Naive thymus-derived CD4-positive, alpha-beta T cell (primary cell): Measurements from ENCODE around the gene OLR1. TPM values are rescaled to one million over a fixed set of nuclear protein-coding genes. Genes with fewer than 3 reads are reported as not detected.
"Not testable (repeated sequence)": the region's sequence is repeated elsewhere in the genome, so short reads cannot be mapped to it uniquely, and the experiment has no call there.

ENCODE experiments used
- ATAC-seq: fragments of 150-1000 bp; cut with Tn5 transposase; 2 replicates; pipeline ENCODE4 v1.10.0; 2021; ENCODE audit warnings: mild to moderate bottlenecking, moderate library complexity
- CTCF ChIA-PET: fragments of 350-600 bp; sonication (Branson Sonifier 250); formaldehyde crosslinking; loops from one replicate; lab custom pipeline; 2021; ENCODE audit warnings: antibody characterized with exemption; lab: Charles Lee
- POLR2A ChIA-PET: fragments of 350-600 bp; sonication (Branson Sonifier 250); formaldehyde crosslinking; loops from one replicate; lab custom pipeline; 2021; ENCODE audit warnings: antibody characterized with exemption, inconsistent platforms; lab: Charles Lee
- DNase-seq, 9 donors: peaks; one replicate each; pipeline versions ENCODE4 v3.0.0 to v3.0.0-alpha.2; 2020 to 2022; ENCODE audit warnings: mixed read lengths in 1 of 9
- H3K27ac ChIP-seq: one replicate; pipeline ENCODE4 v1.7.0; 2013; ENCODE audit warnings: mild to moderate bottlenecking, low read depth, low read length, moderate library complexity
- H3K27me3 ChIP-seq, 2 donors: one replicate each; pipeline ENCODE4 v1.7.0; 2013; ENCODE audit warnings: low read length in 2 of 2, mild to moderate bottlenecking in 2 of 2, moderate library complexity in 2 of 2; ENCODE audit not compliant: control insufficient read depth in 2 of 2, insufficient read depth in 2 of 2
- H3K36me3 ChIP-seq, 3 experiments: 1 replicate in 2 of 3; 2 replicates in 1 of 3; pipeline ENCODE4 v1.7.0; 2013; ENCODE audit warnings: low read length in 3 of 3, mild to moderate bottlenecking in 3 of 3, moderate library complexity in 1 of 3; ENCODE audit not compliant: insufficient read depth in 3 of 3, control insufficient read depth in 2 of 3
- H3K4me1 ChIP-seq, 2 donors: one replicate each; pipeline ENCODE4 v1.7.0; 2013; ENCODE audit warnings: low read length in 2 of 2, mild to moderate bottlenecking in 2 of 2, moderate library complexity in 1 of 2; ENCODE audit not compliant: control insufficient read depth in 2 of 2, insufficient read depth in 2 of 2
- H3K4me3 ChIP-seq: 2 replicates; pipeline ENCODE4 v1.7.0; 2013; ENCODE audit warnings: mild to moderate bottlenecking, low read length
- H3K9me3 ChIP-seq, 3 experiments: 1 replicate in 2 of 3; 2 replicates in 1 of 3; pipeline ENCODE4 v1.7.0; 2013; ENCODE audit warnings: low read length in 3 of 3; ENCODE audit not compliant: control insufficient read depth in 2 of 3
- H3K27ac Mint-ChIP-seq, 9 donors: one replicate each; pipeline ENCODE4 v1.8.0; 2020 to 2022; ENCODE audit warnings: mixed read lengths in 9 of 9, mild to moderate bottlenecking in 8 of 9, moderate library complexity in 5 of 9, inconsistent platforms in 2 of 9
- H3K27me3 Mint-ChIP-seq, 5 donors: one replicate each; pipeline ENCODE4 v1.8.0; 2021 to 2022; ENCODE audit warnings: mixed read lengths in 5 of 5, mild to moderate bottlenecking in 1 of 5
- H3K36me3 Mint-ChIP-seq, 5 donors: one replicate each; pipeline ENCODE4 v1.8.0; 2020 to 2022; ENCODE audit warnings: mixed read lengths in 5 of 5, mild to moderate bottlenecking in 3 of 5, inconsistent platforms in 1 of 5
- H3K4me1 Mint-ChIP-seq, 7 donors: one replicate each; pipeline ENCODE4 v1.8.0; 2020 to 2022; ENCODE audit warnings: mixed read lengths in 7 of 7, mild to moderate bottlenecking in 3 of 7, inconsistent platforms in 1 of 7
- H3K4me3 Mint-ChIP-seq, 10 donors: one replicate each; pipeline ENCODE4 v1.8.0; 2020 to 2022; ENCODE audit warnings: mild to moderate bottlenecking in 10 of 10, mixed read lengths in 10 of 10, moderate library complexity in 6 of 10, inconsistent platforms in 2 of 10
- H3K9me3 Mint-ChIP-seq, 11 donors: one replicate each; pipeline ENCODE4 v1.8.0; 2020 to 2022; ENCODE audit warnings: mixed read lengths in 11 of 11, mild to moderate bottlenecking in 4 of 11, inconsistent platforms in 1 of 11, moderate library complexity in 1 of 11
- intact Hi-C, 2 donors: fragments of 100-400 bp; cut with micrococcal nuclease; formaldehyde crosslinking; loops; one replicate each; pipeline ENCODE4 v1.15.1; 2023
- polyA plus RNA-seq, 2 donors: library from polyadenylated mRNA; unstranded; fragments of 300-500 nt; fragmentation: Illumina TruSeq; gene quantifications; one replicate each; pipeline ENCODE4 v1.2.3, GENCODE V29; 2021
- total RNA-seq, 6 experiments: library from RNA in 5 of 6; stranded (reverse) in 5 of 6; gene quantifications; 1 replicate in 5 of 6; 2 replicates in 1 of 6; pipeline ENCODE4 v1.2.3 and lab custom pipeline; 2021 to 2026

Gene OLR1
- total and polyA plus RNA-seq, 7 experiments from 2014 or later = 3.1 to 4.0 TPM; not detected in 5

- no peaks in the 10 kb centered on the region for H3K36me3 Mint-ChIP-seq
- ATAC-seq (no peak), DNase-seq (no peak)
- peaks cover 0 to 4% (median 0%) of the 10 kb centered on the region in 11 donors for H3K9me3 Mint-ChIP-seq
- peaks cover 12 to 22% of the 10 kb centered on the region in 2 donors for H3K4me1 ChIP-seq
- intact Hi-C loops = loop anchor here (5.0 to 10.0 kb wide), 6 partner anchors 153 to 1863 kb away; partner anchors contain the start of gene BCL2L14 (in 1 of the 2)
- ChIA-PET POLR2A (no interaction called here), CTCF (no interaction called here)
- no peaks in the 10 kb centered on the region for H3K9me3 ChIP-seq
- H3K4me3 ChIP-seq = no peak overlapping the region
- peaks cover 14 to 31% (median 25%) of the 10 kb centered on the region in 7 donors for H3K4me1 Mint-ChIP-seq
- H3K27ac Mint-ChIP-seq = peak overlapping the region in 7 of 9 donors; percentile 88 to 98 (median 94)
- peaks cover 0 to 5% (median 0%) of the 10 kb centered on the region in 3 experiments for H3K36me3 ChIP-seq
- peak overlapping the region in 4 of 10 donors; percentile 94 to 98 (median 96) for H3K4me3 Mint-ChIP-seq
- H3K27me3 ChIP-seq = no peaks in the 10 kb centered on the region
- H3K27me3 Mint-ChIP-seq = peaks cover 0 to 37% (median 0%) of the 10 kb centered on the region in 5 donors
- no peak overlapping the region for H3K27ac ChIP-seq
Measured at GRCh38 chr12:10211101-10211939, 39.4 kb upstream of the OLR1 start.

GRCh38 chr12:10210225-10210624 lies 38.3 kb upstream of the OLR1 start:
- Mint-ChIP-seq H3K27ac (no peak overlapping the region), H3K36me3 (no peaks in the 10 kb centered on the region), H3K4me1 (peaks cover 9 to 26% (median 19%) of the 10 kb centered on the region in 7 donors), H3K27me3 (peaks cover 0 to 38% (median 0%) of the 10 kb centered on the region in 5 donors), H3K9me3 (peaks cover 0 to 4% (median 0%) of the 10 kb centered on the region in 11 donors), H3K4me3 (peak overlapping the region in 1 of 10 donors; percentile 51)
- no peak for ATAC-seq
- Histone ChIP-seq H3K27me3 (no peaks in the 10 kb centered on the region), H3K4me1 (peaks cover 12 to 13% of the 10 kb centered on the region in 2 donors), H3K9me3 (no peaks in the 10 kb centered on the region), H3K4me3 (no peak overlapping the region), H3K27ac (no peak overlapping the region), H3K36me3 (peaks cover 0 to 5% (median 0%) of the 10 kb centered on the region in 3 experiments)
- ChIA-PET POLR2A (interaction anchor here (0.5 to 0.6 kb wide), 2 partner anchors 19 to 428 kb away, joined by 5 read pairs; no protein-coding TSS in a partner anchor), CTCF (interaction anchor here (0.6 kb wide), 1 partner anchor 9 kb away, joined by 5 read pairs; no protein-coding TSS in a partner anchor)
- no peak for DNase-seq
- intact Hi-C loops = loop anchor here (5.0 to 10.0 kb wide), 6 partner anchors 155 to 1865 kb away; partner anchors contain the start of gene BCL2L14 (in 1 of the 2)

- no peaks in the 10 kb centered on the region for H3K9me3 Mint-ChIP-seq
- intact Hi-C loops = no loop called here
- H3K9me3 ChIP-seq = no peaks in the 10 kb centered on the region
- DNase-seq = no peak
- no peak overlapping the region for H3K4me3 Mint-ChIP-seq
- H3K36me3 Mint-ChIP-seq = no peaks in the 10 kb centered on the region
- H3K4me1 ChIP-seq = no peaks in the 10 kb centered on the region
- ChIA-PET POLR2A (no interaction called here), CTCF (no interaction called here)
- peaks cover 0 to 4% (median 3%) of the 10 kb centered on the region in 7 donors for H3K4me1 Mint-ChIP-seq
- no peak for ATAC-seq
- no peak overlapping the region for H3K4me3 ChIP-seq
- no peak overlapping the region for H3K27ac Mint-ChIP-seq
- no peak overlapping the region for H3K27ac ChIP-seq
- H3K27me3 ChIP-seq = no peaks in the 10 kb centered on the region
- peaks cover 0 to 30% (median 0%) of the 10 kb centered on the region in 5 donors for H3K27me3 Mint-ChIP-seq
- no peaks in the 10 kb centered on the region for H3K36me3 ChIP-seq
Measured at GRCh38 chr12:10207136-10207535, 35.2 kb upstream of the OLR1 start.

- Histone ChIP-seq H3K9me3 (no peaks in the 10 kb centered on the region), H3K4me3 (no peak overlapping the region), H3K27me3 (no peaks in the 10 kb centered on the region), H3K4me1 (no peaks in the 10 kb centered on the region), H3K27ac (no peak overlapping the region), H3K36me3 (no peaks in the 10 kb centered on the region)
- H3K27me3 Mint-ChIP-seq = peaks cover 0 to 31% (median 0%) of the 10 kb centered on the region in 5 donors
- no peak for DNase-seq
- no peak overlapping the region for H3K4me3 Mint-ChIP-seq
- POLR2A ChIA-PET = no interaction called here
- intact Hi-C loops = no loop called here
- CTCF ChIA-PET = no interaction called here
- H3K4me1 Mint-ChIP-seq = no peaks in the 10 kb centered on the region
- H3K36me3 Mint-ChIP-seq = no peaks in the 10 kb centered on the region
- no peak overlapping the region for H3K27ac Mint-ChIP-seq
- H3K9me3 Mint-ChIP-seq = no peaks in the 10 kb centered on the region
- no peak for ATAC-seq
Measured at GRCh38 chr12:10205220-10205807, 33.4 kb upstream of the OLR1 start.

GRCh38 chr12:10204495-10204894 lies 32.6 kb upstream of the OLR1 start:
- H3K4me1 ChIP-seq, POLR2A ChIA-PET, H3K4me3 Mint-ChIP-seq, intact Hi-C loops, H3K27ac Mint-ChIP-seq, H3K36me3 ChIP-seq, H3K4me1 Mint-ChIP-seq, ATAC-seq, H3K27me3 ChIP-seq, H3K9me3 Mint-ChIP-seq, DNase-seq, H3K4me3 ChIP-seq, H3K9me3 ChIP-seq, H3K36me3 Mint-ChIP-seq, H3K27ac ChIP-seq: not testable (repeated sequence)
- peaks cover 0 to 31% (median 0%) of the 10 kb centered on the region in 5 donors for H3K27me3 Mint-ChIP-seq
- CTCF ChIA-PET = interaction anchor here (0.6 kb wide), 1 partner anchor 22 kb away, joined by 4 read pairs; no protein-coding TSS in a partner anchor

- peak; percentile 52 for ATAC-seq
- Mint-ChIP-seq H3K4me3 (no peak overlapping the region), H3K27me3 (peaks cover 4 to 28% (median 11%) of the 10 kb centered on the region in 5 donors), H3K9me3 (no peaks in the 10 kb centered on the region), H3K4me1 (peaks cover 0 to 4% (median 0%) of the 10 kb centered on the region in 7 donors), H3K36me3 (no peaks in the 10 kb centered on the region), H3K27ac (no peak overlapping the region)
- no peaks in the 10 kb centered on the region for H3K9me3 ChIP-seq
- no peaks in the 10 kb centered on the region for H3K4me1 ChIP-seq
- no peak for DNase-seq
- no peaks in the 10 kb centered on the region for H3K36me3 ChIP-seq
- ChIA-PET POLR2A (no interaction called here), CTCF (interaction anchor here (1.2 kb wide), 1 partner anchor 45 kb away, joined by 3 read pairs; no protein-coding TSS in a partner anchor)
- intact Hi-C loops = loop anchor here in 1 of 2 donors (10.0 kb wide), 1 partner anchor 253 kb away; no protein-coding TSS in a partner anchor
- H3K4me3 ChIP-seq = no peak overlapping the region
- no peak overlapping the region for H3K27ac ChIP-seq
- H3K27me3 ChIP-seq = no peaks in the 10 kb centered on the region
Measured at GRCh38 chr12:10197879-10198278, 25.9 kb upstream of the OLR1 start.
